K562 (cell line): ENCODE measurements around the gene CDCP1. TPM values are rescaled to one million over a fixed set of nuclear protein-coding genes. Genes with fewer than 3 reads are reported as not detected.

Source experiments
- BMI1 ChIP-seq: fragments of 150-350 bp; IDR thresholded peaks from 2 replicates; pipeline ENCODE4 v1.6.1; 2014; ENCODE audit warnings: low read length
- FOXJ2 ChIP-seq: fragments of 200-800 bp; sonication (Bioruptor generic); IDR thresholded peaks from 2 replicates; pipeline ENCODE4 v1.6.1; 2016; ENCODE audit warnings: missing genetic modification characterization, missing compliant biosample characterization
- JUND ChIP-seq, 2 experiments: IDR thresholded peaks; 2 replicates in 1 of 2; 3 replicates in 1 of 2; pipeline ENCODE4 v1.6.1; 2011; ENCODE audit warnings: borderline replicate concordance in 2 of 2, low read depth in 2 of 2, low read length in 2 of 2, improper control_type of control experiment in 1 of 2, missing biosample characterization in 1 of 2, missing genetic modification characterization in 1 of 2, missing genetic modification reagents in 1 of 2
- KDM1A ChIP-seq, 2 experiments: fragments of 450-650 bp; IDR thresholded peaks; 2 replicates each; pipeline ENCODE4 v1.6.1; 2016; ENCODE audit warnings: mild to moderate bottlenecking in 2 of 2
- MXI1 ChIP-seq: IDR thresholded peaks from 2 replicates; pipeline ENCODE4 v1.6.1; 2011; ENCODE audit warnings: low read depth, mild to moderate bottlenecking, improper control_type of control experiment, low read length
- NCOA6 ChIP-seq: fragments of 450-650 bp; IDR thresholded peaks from 2 replicates; pipeline ENCODE4 v1.6.1; 2017; ENCODE audit warnings: mild to moderate bottlenecking
- NONO ChIP-seq, 2 experiments: fragments of 200-400 bp in 1 of 2; fragments of 450-650 bp in 1 of 2; formaldehyde crosslinking in 1 of 2; IDR thresholded peaks; 2 replicates each; pipeline ENCODE4 v1.6.1; 2017; ENCODE audit warnings: low read depth in 2 of 2, mild to moderate bottlenecking in 2 of 2, moderate library complexity in 2 of 2, low read length in 1 of 2
- PCBP2 ChIP-seq: fragments of 200-400 bp; formaldehyde crosslinking; IDR thresholded peaks from 2 replicates; pipeline ENCODE4 v1.6.1; 2018; ENCODE audit warnings: low read length, low read depth, mild to moderate bottlenecking, moderate library complexity; ENCODE audit not compliant: poor library complexity, severe bottlenecking
- SREBF2 ChIP-seq: sonication (generic); formaldehyde crosslinking; IDR thresholded peaks from 2 replicates; pipeline ENCODE4 v1.4.0; 2020; ENCODE audit warnings: mild to moderate bottlenecking, missing genetic modification reagents
- TCF3 ChIP-seq: sonication (generic); formaldehyde crosslinking; IDR thresholded peaks from 2 replicates; pipeline ENCODE4 v1.4.0; 2020; ENCODE audit warnings: mild to moderate bottlenecking, missing genetic modification reagents
- ZC3H8 ChIP-seq: fragments of 450-650 bp; IDR thresholded peaks from 2 replicates; pipeline ENCODE4 v1.6.1; 2017
- ZNF184 ChIP-seq: sonication (generic); formaldehyde crosslinking; IDR thresholded peaks from 2 replicates; pipeline ENCODE4 v1.5.0; 2020; ENCODE audit warnings: missing genetic modification reagents
- ZNF584 ChIP-seq: fragments of 200-800 bp; sonication (Bioruptor generic); IDR thresholded peaks from 2 replicates; pipeline ENCODE4 v1.6.1; 2016; ENCODE audit warnings: low read depth, mild to moderate bottlenecking, missing genetic modification characterization, missing compliant biosample characterization
- polyA plus RNA-seq, 8 experiments: library from polyadenylated mRNA; depleted of rRNA in 4 of 8; stranded (reverse) in 5 of 8; unstranded in 3 of 8; fragments of >200 nt; fragmentation: Nextera tagmentation in 2 of 8; fragmentation: Illumina TruSeq in 1 of 8; extraction: Ambion mirVana in 2 of 8; extraction: Trizol in 1 of 8; gene quantifications; 2 replicates each; pipeline versions ENCODE4 v1.2.1 to v1.2.3, GENCODE V29; 2011 to 2014; ENCODE audit warnings: inconsistent platforms in 1 of 8, missing spikeins in 1 of 8
- total RNA-seq, 7 experiments: library from RNA; depleted of rRNA in 6 of 7; stranded (reverse); fragments of >200 nt in 6 of 7; fragmentation: Illumina TruSeq in 2 of 7; extraction: Trizol in 2 of 7; gene quantifications; 2 replicates each; pipeline versions ENCODE4 v1.2.1 to v1.2.3, GENCODE V29; 2011 to 2021; ENCODE audit warnings: low replicate concordance in 1 of 7
- TF ChIP-seq, protein P1 (sequence below), 2 experiments: IDR thresholded peaks in 1 of 2; conservative IDR thresholded peaks in 1 of 2; 2 replicates each; pipeline ENCODE4 v1.6.1; 2016; ENCODE audit warnings: low read depth in 2 of 2, mild to moderate bottlenecking in 1 of 2, missing compliant biosample characterization in 1 of 2, missing genetic modification characterization in 1 of 2, moderate library complexity in 1 of 2
- TF ChIP-seq, protein P2 (sequence below): fragments of 250-450 bp; sonication (Bioruptor Pico); IDR thresholded peaks from 2 replicates; pipeline ENCODE4 v1.8.0; 2021; ENCODE audit warnings: mild to moderate bottlenecking, moderate library complexity
- TF ChIP-seq, protein P3 (sequence below): sonication (generic); formaldehyde crosslinking; IDR thresholded peaks from 2 replicates; pipeline ENCODE4 v1.8.0; 2023; ENCODE audit warnings: mild to moderate bottlenecking, missing genetic modification reagents

CDCP1 gene
- total and polyA plus RNA-seq, 9 of the 15 experiments (the other 6 are each of a cell fraction or from before 2014, with no cell fraction given): 3.9 to 16.4 (median 5.2) TPM

DNA sequence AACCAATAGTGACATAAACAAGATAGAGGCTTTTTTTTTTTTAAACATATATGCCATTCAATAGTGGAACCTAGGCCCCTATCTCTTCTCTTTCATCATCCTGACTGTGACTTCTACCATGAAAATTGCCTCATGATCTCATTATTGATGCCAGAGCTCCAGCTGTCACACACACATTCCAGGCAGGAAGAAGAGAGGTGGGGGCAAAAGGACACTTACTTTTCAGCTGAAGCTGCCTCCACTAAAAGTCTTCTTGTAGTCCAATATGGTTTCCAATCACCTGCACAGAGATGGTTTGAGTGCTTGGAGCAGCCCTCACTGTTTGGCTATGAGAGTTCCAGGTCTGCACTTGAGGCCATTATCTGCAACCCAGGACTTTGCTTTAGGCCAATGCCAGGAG lies 75.1 kb downstream of the CDCP1 start (continued):
- TF ChIP-seq, protein P1, sequence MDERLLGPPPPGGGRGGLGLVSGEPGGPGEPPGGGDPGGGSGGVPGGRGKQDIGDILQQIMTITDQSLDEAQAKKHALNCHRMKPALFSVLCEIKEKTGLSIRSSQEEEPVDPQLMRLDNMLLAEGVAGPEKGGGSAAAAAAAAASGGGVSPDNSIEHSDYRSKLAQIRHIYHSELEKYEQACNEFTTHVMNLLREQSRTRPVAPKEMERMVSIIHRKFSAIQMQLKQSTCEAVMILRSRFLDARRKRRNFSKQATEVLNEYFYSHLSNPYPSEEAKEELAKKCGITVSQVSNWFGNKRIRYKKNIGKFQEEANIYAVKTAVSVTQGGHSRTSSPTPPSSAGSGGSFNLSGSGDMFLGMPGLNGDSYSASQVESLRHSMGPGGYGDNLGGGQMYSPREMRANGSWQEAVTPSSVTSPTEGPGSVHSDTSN (CRISPR knock-in tag; IDR thresholded peaks at IDR 0.05; ENCODE audit: low read depth): no peak
- TF ChIP-seq, protein P1 (tag; conservative IDR thresholded peaks at IDR 0.05; ENCODE audit: low read depth): no peak
- TF ChIP-seq SREBF2: no peak
- TF ChIP-seq ZNF584: no peak
- TF ChIP-seq, protein P2, sequence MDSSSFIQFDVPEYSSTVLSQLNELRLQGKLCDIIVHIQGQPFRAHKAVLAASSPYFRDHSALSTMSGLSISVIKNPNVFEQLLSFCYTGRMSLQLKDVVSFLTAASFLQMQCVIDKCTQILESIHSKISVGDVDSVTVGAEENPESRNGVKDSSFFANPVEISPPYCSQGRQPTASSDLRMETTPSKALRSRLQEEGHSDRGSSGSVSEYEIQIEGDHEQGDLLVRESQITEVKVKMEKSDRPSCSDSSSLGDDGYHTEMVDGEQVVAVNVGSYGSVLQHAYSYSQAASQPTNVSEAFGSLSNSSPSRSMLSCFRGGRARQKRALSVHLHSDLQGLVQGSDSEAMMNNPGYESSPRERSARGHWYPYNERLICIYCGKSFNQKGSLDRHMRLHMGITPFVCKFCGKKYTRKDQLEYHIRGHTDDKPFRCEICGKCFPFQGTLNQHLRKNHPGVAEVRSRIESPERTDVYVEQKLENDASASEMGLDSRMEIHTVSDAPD (CRISPR knock-in tag): no peak
- no peak for TF ChIP-seq ZNF184
- TF ChIP-seq, protein P3, sequence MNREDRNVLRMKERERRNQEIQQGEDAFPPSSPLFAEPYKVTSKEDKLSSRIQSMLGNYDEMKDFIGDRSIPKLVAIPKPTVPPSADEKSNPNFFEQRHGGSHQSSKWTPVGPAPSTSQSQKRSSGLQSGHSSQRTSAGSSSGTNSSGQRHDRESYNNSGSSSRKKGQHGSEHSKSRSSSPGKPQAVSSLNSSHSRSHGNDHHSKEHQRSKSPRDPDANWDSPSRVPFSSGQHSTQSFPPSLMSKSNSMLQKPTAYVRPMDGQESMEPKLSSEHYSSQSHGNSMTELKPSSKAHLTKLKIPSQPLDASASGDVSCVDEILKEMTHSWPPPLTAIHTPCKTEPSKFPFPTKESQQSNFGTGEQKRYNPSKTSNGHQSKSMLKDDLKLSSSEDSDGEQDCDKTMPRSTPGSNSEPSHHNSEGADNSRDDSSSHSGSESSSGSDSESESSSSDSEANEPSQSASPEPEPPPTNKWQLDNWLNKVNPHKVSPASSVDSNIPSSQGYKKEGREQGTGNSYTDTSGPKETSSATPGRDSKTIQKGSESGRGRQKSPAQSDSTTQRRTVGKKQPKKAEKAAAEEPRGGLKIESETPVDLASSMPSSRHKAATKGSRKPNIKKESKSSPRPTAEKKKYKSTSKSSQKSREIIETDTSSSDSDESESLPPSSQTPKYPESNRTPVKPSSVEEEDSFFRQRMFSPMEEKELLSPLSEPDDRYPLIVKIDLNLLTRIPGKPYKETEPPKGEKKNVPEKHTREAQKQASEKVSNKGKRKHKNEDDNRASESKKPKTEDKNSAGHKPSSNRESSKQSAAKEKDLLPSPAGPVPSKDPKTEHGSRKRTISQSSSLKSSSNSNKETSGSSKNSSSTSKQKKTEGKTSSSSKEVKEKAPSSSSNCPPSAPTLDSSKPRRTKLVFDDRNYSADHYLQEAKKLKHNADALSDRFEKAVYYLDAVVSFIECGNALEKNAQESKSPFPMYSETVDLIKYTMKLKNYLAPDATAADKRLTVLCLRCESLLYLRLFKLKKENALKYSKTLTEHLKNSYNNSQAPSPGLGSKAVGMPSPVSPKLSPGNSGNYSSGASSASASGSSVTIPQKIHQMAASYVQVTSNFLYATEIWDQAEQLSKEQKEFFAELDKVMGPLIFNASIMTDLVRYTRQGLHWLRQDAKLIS (CRISPR knock-in tag): no peak
- TF ChIP-seq MXI1: no peak
- TF ChIP-seq NCOA6: no peak
- peak; percentile 5; the same call in 1 of the 2 replicates for TF ChIP-seq JUND (IDR thresholded peaks at IDR 0.05; ENCODE audit: borderline replicate concordance, low read depth, low read length)
- TF ChIP-seq JUND (tag; IDR thresholded peaks at IDR 0.05; ENCODE audit: borderline replicate concordance, low read depth, low read length): no peak
- TF ChIP-seq NONO (IDR thresholded peaks at IDR 0.05; ENCODE audit: low read depth in 2 of 2, low read length in 1 of 2): no peak
- TF ChIP-seq PCBP2: no peak
- TF ChIP-seq FOXJ2: no peak
- no peak for TF ChIP-seq ZC3H8
- no peak for TF ChIP-seq TCF3 (CRISPR knock-in tag)
- peak; percentile 83 to 93 for TF ChIP-seq KDM1A (IDR thresholded peaks at IDR 0.05)
- TF ChIP-seq BMI1: no peak
